Stimulated activated CD4-positive, alpha-beta T cell treated with anti-CD3 and anti-CD28 coated beads, Interleukin-2, amount 100 ng/mL, for 24 hours (primary cell): ENCODE measurements around the gene HRC.
A peak's percentile ranks its signal among the peaks of the same experiment; 100 is the strongest.
"Not testable (repeated sequence)": the region's sequence is repeated elsewhere in the genome, so short reads cannot be mapped to it uniquely, and the experiment has no call there.

Source experiments
- DNase-seq, 2 donors: peaks; one replicate each; pipeline ENCODE4 v3.0.0-alpha.2; 2020

The HRC gene, protein sequence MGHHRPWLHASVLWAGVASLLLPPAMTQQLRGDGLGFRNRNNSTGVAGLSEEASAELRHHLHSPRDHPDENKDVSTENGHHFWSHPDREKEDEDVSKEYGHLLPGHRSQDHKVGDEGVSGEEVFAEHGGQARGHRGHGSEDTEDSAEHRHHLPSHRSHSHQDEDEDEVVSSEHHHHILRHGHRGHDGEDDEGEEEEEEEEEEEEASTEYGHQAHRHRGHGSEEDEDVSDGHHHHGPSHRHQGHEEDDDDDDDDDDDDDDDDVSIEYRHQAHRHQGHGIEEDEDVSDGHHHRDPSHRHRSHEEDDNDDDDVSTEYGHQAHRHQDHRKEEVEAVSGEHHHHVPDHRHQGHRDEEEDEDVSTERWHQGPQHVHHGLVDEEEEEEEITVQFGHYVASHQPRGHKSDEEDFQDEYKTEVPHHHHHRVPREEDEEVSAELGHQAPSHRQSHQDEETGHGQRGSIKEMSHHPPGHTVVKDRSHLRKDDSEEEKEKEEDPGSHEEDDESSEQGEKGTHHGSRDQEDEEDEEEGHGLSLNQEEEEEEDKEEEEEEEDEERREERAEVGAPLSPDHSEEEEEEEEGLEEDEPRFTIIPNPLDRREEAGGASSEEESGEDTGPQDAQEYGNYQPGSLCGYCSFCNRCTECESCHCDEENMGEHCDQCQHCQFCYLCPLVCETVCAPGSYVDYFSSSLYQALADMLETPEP

DNA sequence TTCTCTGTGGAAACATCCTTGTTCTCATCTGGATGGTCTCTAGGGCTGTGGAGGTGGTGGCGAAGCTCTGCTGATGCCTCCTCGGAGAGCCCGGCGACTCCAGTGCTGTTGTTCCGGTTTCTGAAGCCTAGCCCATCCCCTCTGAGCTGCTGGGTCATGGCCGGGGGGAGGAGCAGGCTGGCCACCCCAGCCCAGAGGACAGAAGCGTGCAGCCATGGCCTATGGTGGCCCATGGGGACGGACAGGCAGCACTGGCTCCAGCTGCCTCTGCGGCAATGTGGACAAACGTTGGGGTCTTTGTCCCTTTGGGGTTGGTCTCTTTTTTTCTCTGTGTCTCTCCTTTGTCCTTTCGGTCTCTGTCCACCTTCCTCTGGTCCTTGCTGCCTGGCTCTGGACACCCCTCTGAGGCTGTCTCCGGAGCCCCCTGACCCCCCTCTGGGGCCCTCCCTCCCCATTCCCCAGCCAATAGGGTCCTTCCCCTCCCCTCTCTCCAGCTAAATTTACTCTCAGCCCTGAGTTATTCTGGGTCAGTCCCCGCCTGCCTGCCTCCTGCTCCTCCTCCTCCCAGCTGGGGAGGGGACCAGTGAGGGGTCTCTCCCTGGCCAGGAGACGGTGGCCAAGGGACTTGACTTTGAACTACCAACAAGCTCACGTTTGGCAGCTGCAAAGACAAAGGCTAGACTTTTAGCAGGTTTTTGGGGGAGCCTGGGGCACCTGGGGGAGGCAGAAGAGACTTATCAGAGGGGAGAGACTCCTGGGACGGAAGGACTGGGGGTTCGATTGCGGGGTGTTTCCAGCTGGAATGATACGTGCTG is at the start of gene HRC:
HRC (minus strand) TSS at position 392 of the 815 bp plus-strand sequence; CDS start at position 233, 159 bp downstream.
- no peak for DNase-seq

DNA sequence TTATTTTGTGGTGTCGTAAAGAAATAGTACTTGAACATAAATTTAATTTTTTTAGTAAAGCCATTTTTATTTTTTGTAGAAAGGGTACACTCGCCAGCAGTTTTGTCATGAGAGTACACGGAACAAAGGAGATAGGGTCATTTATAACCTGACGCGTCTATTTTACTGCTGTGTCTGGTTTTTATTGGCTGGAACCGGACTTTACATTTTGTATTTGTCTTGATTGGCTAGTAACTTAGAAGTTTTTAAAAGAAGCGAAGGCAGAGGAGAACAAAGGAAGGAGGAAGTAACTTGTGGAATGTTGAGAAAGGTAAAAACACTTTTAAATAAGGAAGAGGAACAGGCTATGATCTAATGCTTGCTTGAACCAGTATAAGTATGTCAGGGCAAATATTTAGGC is 45.8 kb upstream of the HRC start:
- no peak for DNase-seq

DNA sequence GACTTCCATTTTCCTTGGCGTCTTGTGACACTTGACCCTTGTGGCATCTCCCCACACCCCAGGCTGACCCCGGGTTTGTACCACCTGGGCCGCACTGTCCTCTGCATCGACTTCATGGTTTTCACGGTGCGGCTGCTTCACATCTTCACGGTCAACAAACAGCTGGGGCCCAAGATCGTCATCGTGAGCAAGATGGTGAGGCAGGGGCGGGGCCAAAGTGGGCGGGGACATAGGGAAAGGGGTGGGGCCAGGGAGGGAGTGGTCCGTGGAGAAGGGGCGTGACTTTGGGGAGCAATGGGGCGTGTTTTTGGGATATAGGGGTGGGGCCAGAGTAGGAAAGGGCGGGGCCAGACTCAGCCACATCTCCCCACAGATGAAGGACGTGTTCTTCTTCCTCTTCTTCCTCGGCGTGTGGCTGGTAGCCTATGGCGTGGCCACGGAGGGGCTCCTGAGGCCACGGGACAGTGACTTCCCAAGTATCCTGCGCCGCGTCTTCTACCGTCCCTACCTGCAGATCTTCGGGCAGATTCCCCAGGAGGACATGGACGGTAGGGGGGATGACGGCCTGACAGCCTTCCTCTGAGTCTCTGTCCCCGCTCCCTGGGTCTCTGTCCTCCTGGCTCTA is 45.2 kb upstream of the HRC start:
- DNase-seq: peak; percentile 21 to 34

DNA sequence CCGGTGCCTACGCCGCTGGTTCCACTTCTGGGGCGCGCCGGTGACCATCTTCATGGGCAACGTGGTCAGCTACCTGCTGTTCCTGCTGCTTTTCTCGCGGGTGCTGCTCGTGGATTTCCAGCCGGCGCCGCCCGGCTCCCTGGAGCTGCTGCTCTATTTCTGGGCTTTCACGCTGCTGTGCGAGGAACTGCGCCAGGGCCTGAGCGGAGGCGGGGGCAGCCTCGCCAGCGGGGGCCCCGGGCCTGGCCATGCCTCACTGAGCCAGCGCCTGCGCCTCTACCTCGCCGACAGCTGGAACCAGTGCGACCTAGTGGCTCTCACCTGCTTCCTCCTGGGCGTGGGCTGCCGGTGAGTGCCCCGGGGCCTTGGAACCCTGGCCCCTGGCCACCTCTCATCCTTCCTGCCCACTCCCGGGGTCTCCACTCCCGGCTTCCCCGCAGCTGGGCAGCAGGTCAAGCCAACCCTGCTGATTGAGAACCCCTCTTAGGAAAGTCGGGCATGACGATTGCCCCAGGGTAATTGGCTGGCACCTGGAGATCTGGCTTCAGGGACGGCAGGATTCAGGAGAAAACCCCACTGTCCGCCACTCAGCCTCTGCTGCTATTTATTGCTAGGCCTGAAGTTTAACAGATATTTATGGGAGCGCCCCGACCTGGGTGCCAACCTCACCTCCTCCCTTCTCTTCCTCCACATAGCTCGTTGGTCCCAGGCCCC is 41.5 kb upstream of the HRC start:
- DNase-seq: no peak

DNA sequence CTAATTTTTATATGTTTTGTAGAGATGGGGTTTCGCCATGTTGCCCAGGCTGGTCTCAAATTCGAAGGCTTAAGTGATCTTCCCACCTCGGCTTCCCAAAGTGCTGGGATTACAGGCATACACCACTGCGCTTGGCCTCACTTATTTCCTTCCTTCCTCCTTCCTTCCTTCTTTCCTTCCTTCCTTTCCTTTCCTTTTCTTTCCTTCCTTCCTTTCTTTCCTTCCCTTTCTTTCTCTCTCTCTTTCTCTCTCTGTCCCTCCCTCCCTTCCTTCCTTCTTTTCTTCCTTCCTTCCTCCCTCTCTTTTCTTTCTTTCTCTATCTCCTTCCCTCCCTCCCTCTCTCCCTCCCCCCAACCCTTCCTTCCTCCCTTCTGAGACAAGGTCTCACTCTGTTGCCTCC is 39.2 kb upstream of the HRC start:
- DNase-seq: no peak

DNA sequence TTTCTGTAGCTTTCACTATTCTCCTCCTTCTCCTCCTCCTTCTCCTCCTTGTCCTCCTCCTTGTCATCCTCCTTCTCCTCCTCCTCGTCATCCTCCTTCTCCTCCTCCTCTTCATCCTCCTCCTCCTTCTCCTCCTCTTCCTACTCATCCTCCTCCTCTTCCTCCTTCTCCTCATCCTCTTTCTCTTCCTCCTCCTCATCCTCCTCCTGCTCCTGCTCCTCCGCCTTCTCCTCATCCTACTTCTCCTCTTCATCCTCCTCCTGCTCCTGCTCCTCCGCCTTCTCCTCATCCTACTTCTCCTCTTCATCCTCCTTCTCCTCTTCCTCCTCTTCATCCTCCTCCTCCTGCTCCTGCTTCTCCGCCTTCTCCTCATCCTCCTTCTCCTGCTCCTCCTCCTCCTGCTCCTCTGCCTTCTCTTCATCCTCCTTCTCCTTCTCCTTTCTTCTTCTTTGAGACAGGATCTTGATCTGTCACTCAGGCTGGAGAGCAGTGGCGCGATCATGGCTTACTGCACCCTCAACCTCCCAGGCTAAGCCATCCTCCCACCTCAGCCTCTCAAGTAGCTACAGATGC is 38.7 kb upstream of the HRC start:
- DNase-seq: no peak

DNA sequence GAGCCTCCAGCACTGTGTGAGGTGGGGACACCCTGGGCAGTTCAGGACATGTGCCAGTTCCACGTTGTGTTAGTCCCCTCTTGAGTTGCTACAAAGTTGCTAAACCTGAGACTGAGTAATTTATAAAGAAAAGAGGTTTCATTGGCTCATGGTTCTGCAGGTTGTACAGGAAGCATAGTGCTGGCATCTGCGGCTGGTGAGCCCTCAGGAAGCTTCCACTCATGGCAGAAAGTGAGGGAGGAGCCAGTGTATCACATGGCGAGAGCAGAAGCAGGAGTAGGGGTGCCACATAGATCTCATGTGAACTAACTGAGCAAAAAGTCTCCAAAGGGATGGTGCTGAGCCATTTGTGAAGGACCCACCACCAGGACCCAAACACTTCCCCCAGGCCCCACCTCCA is 35.6 kb upstream of the HRC start:
- no peak for DNase-seq

DNA sequence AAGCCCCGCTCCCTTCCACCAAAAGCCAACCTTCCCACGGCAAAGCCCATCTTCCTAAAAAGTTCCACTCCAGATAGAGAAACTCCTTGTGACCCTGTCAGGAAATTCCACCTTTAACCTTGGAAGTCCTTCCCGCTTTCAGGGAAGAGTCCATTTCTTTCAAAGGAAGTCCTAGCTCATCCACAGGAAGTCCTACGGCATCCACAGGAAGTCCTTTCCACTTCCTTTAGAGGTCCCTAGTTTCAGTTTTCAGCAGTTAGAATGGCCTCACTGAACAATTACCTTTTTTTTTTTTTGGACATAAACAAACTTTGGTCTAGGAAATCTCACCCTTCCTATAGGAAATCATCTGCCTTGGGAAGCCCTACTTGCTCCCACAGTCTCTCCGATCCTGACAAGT is 34.1 kb upstream of the HRC start:
- DNase-seq: no peak

DNA sequence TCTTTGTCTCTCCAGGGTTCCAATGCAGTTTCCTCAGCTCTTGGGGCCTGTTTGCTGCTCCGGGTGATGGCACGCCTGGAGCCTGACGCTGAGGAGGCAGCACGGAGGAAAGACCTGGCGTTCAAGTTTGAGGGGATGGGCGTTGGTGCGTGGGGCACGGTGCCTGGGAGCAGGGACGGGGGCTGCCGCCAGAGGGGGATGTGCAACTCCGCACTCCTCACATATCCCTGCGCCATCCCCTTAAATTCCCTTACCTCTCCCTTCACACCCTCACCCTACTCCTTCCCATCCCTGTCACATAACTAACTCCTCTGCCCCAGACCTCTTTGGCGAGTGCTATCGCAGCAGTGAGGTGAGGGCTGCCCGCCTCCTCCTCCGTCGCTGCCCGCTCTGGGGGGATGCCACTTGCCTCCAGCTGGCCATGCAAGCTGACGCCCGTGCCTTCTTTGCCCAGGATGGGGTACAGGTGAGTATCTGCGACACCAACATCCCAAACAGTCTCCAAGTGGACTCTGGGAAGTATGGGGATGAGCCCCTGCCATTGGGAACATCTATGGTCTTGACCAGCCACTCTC is 33.5 kb upstream of the HRC start:
- DNase-seq: no peak

DNA sequence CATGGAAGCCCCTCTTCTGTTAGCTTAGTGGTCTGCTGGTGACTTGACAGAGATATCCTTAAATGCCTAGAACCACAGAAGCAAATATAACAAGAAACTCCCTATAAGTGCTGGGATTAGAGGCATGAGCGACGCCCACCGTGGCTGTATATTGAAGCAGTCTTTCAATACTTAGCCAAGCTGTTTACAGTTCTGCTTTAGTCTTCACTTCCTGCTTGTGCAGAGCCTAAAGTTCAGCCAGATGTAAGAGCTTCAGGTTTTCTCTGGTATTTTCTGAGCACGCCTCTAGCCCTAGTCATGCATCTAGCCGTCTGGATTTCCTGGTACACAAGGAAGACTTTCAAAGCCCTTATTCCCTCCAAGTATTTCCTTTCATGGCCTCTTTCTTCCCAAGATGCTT is 30.9 kb upstream of the HRC start:
- DNase-seq: no peak

DNA sequence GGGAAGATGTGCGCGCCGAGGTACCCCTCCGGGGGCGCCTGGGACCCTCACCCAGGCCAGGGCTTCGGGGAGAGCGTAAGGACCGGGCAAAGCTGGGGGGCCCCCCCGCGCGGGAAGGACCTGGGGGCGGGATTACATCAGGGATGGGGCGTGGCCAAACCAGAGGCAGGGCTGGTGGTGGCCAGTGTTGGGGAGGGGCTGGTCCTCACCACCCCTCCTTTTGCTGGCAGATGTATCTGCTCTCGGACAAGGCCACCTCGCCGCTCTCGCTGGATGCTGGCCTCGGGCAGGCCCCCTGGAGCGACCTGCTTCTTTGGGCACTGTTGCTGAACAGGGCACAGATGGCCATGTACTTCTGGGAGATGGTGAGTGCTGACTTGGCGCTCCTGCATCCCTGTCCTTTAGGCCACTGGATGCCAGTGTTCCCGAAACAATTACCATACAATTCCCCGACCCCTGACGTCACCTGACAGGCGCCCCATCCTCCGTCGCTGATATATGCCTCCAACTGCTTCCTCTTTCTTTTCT is 27.7 kb upstream of the HRC start:
- no peak for DNase-seq

DNA sequence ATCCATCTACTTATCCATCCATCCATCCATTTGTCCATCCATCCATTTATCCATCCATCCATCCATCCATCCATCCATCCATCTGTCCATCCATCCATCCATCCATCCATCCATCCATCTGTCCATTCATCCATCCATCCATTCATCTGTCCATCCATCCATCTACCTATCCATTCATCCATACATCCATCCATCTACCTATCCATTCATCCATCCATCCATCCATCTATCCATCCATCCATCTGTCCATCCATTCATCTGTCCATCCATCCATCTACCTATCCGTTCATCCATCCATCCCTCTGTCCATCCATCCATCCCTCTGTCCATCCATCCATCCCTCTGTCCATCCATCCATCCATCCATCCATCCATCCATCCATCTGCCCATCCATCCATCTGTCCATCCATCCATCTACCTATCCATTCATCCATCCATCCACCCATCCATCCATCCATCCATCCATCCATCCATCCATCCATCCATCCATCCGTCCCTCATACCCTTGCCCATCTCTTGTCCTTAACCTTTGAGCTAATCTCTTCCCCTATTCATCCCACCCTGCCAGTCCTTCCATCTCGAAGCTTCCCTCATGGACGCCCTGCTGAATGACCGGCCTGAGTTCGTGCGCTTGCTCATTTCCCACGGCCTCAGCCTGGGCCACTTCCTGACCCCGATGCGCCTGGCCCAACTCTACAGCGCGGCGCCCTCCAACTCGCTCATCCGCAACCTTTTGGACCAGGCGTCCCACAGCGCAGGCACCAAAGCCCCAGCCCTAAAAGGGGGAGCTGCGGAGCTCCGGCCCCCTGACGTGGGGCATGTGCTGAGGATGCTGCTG is 27.0 kb upstream of the HRC start:
- DNase-seq: not testable (repeated sequence)

DNA sequence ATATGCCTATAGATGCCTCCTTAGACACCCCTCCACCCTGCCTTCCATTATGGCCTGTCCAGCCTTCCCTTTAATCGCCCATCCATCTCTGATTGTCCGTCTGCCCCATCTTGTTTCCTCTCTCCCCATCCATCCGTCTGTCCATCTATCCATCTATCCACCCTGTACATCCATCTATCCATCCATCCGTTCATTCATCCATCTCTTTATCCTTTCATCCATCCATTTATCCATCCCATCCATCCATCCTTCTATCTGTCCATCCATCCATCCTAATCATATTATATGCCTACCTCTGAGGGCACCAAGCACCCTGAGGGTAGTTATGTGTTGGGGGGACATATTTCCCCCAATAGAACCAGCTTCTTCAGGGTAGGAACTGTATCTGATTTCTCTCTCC is 25.5 kb upstream of the HRC start:
- no peak for DNase-seq

DNA sequence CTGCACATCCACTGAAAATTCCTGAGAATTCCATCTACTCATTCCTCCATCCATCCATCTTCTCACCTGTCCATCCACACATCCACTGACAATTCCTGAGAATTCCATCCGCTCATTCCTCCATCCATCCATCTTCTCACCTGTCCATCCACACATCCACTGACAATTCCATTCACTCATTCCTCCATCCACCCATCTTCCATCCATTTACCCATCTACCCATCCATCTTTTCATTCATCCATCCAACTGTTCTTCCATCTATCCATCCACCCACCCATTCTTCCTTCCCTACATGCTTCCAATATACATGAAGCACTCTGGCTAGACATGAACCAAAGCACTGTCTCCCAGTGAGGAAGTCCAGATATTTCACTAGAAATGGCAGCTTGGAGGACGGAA is 18.0 kb upstream of the HRC start:
- DNase-seq: no peak

DNA sequence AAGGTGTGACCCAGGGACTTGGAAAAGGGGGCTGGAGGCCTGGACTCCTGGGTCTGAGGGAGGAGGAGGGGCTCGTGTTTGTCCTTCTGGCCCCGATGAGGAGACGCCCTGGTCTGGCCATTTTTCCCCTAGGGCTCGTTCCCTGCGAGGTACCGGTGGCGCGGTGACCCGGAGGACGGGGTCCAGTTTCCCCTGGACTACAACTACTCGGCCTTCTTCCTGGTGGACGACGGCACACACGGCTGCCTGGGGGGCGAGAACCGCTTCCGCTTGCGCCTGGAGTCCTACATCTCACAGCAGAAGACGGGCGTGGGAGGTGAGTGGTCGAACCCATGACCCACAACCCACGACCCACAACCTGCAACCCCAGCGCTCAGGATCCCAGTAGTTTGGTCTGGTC is 13.2 kb upstream of the HRC start:
- DNase-seq: no peak

DNA sequence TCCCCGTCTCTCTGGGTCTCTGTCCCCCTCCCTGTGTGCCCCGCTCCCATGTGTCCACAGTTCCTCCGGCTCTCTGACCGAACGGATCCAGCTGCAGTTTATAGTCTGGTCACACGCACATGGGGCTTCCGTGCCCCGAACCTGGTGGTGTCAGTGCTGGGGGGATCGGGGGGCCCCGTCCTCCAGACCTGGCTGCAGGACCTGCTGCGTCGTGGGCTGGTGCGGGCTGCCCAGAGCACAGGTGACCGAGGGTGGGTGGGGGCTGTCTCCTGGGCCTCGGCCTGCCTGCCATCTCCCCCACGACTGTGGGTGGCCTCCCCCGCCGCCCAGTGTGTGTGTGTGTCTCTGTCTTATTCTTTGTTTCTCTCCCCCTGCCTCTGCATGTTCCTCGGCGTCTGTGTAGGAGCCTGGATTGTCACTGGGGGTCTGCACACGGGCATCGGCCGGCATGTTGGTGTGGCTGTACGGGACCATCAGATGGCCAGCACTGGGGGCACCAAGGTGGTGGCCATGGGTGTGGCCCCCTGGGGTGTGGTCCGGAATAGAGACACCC is 12.7 kb upstream of the HRC start:
- DNase-seq: no peak

DNA sequence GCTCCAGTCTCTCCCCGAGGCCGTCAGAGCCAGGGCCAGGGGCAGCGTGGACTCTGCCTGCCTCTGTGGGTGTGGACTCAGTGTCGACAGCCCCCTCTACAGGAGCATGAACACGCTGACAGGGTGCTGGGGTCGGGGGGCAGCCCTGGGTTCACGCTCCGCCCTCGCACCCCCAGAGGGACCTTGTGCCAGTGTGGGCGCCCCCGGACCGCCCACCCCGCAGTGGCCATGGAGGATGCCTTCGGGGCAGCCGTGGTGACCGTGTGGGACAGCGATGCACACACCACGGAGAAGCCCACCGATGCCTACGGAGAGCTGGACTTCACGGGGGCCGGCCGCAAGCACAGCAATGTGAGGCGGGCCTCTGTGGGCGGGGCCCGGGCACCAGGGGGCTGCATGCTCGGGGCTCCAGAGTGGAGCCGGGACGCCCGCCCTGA is 10.7 kb upstream of the HRC start:
- DNase-seq: no peak

DNA sequence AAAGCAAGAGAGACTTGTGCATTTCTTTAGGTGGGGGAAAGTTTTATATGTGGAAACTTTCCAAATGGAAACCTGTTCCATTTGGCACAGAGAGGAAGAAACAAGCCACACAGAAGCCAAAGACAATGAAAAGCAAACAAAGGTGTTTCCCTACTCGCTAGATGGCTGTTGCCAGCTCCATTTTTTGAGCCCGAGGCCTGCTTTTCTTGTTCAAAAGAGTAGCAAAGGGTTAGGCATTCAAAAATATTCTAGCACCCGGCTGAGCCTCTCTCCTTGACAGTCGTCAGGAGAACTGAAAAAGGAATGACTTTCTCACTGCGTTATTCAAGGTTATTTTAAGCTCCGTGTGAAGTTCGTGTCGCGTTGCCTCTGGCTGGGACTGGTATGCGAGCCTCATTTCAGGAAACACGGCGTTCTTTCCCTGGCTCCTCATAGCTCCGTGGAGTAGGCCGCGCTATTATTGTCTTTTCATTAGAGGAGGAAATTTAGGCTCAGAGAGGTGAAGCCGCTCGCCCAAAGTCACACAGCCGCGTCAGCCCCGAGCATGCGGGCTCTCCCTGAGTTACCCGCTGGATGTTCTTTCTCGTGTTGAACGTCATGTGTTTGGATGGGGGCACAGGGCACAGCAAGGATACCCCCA is 10.0 kb upstream of the HRC start:
- DNase-seq: no peak

DNA sequence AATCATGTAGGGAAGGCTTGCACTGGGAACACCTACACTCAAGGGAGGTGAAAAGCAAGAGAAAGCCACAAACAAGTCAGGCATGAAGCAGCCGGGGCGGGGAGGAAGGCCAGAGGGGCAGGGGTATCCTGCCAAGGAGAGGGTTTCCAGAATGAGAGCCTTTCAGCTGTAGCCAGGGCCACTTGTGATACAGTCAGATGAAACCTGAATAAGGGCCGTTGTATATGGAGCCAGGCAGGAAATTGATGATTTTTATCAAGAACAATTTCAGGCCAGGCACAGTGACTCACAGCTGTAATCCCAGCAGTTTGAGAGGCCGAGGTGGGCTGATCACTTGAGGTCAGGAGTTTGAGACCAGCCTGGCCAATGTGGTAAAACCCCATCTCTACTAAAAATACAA is 6.8 kb upstream of the HRC start:
- DNase-seq: no peak
